GM19468 (cell line): ENCODE data around the gene RNF8.
"Not testable (repeated sequence)": the region's sequence is repeated elsewhere in the genome, so short reads cannot be mapped to it uniquely, and the experiment has no call there.

Experiments used
- ATAC-seq: cut with Tn5 transposase; IDR thresholded peaks from one replicate; pipeline ENCODE4 v1.9.1; 2021; ENCODE audit warnings: mild to moderate bottlenecking, moderate library complexity, moderate number of reproducible peaks; ENCODE audit not compliant: unreplicated experiment; ENCODE audit errors: extremely low read depth

RNF8 gene

GRCh38 chr6:37435816-37436215 lies 82.0 kb downstream of the RNF8 start:
- ATAC-seq = no peak

DNA sequence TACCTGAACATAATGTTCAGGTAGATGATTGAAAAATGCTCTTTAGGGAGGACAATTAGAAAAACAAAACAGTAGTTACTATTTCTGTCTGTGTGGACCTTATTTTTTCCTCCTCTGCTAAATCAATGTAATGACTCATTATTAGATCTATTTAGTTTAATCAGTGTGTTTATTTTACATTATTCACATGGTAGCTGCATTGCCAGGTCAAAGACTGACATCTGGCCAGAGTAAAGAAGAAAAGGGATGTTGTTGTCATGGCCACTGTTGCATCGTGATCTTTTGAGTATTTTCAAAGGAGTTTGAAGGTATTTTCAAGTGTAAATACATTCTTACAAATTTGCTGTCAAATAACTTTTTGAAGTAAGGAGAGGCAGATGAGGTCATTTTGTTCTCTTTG lies 85.1 kb downstream of the RNF8 start:
- no peak for ATAC-seq

DNA sequence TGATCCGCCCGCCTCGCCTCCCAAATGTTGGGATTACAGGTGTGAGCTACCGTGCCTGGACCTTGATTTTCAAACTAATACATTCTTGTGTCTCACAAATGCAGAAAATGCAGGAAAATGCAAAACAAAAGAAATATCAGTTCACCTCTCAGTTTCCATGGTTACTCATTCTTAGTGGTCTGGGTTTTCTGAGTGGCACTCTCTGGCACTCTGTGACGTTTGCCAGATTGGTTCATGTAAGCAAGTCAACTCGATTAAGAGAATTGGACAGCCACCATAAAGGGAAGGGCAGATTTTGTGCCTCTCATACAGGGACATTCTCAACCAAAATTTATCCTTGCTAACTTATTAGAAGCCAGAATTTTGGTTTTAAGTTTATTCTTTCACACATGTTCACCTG lies 87.9 kb downstream of the RNF8 start:
- no peak for ATAC-seq

- no peak for ATAC-seq
Measured at GRCh38 chr6:37442416-37443215, 88.8 kb downstream of the RNF8 start.

DNA sequence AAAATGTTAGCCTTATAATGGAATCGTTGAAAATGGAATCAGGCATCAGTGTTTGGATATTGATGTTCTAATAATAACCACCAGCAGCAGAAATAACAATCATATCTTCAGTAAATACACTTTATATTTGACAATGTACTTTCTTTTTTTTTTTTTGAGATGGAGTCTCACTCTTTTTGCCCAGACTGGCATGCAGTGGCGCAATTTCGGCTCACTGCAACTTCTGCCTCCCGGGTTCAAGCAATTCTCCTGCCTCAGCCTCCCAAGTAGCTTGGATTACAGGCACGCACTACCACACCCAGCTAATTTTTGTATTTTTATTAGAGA lies 89.4 kb downstream of the RNF8 start:
- ATAC-seq = not testable (repeated sequence)
